LNCAP (cell line): ENCODE results near the gene RAB14.

ENCODE experiments used
- CTCF ChIP-seq: fragments of 450-650 bp; IDR thresholded peaks from 2 replicates; pipeline ENCODE4 v1.5.1; 2017; ENCODE audit warnings: mild to moderate bottlenecking

Gene RAB14

GRCh38 chr9:121141706-121142105 lies 60.0 kb downstream of the RAB14 start:
- no peak for TF ChIP-seq CTCF

DNA sequence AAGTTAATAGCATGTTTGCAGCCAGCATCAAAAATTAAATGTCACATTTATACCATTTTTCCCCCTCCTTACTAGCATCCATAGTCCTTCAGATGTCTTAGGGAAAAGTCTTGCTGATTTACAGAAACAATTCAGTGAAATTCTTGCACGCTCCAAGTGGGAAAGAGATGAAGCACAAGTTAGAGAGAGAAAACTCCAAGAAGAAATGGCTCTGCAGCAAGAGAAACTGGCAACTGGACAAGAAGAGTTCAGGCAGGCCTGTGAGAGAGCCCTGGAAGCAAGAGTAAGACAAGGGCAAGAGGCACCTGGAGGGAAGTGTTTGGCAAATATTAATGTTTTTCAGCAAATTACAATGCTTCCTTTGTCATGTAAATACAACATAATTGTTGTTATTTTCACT lies 60.4 kb downstream of the RAB14 start:
- no peak for TF ChIP-seq CTCF

DNA sequence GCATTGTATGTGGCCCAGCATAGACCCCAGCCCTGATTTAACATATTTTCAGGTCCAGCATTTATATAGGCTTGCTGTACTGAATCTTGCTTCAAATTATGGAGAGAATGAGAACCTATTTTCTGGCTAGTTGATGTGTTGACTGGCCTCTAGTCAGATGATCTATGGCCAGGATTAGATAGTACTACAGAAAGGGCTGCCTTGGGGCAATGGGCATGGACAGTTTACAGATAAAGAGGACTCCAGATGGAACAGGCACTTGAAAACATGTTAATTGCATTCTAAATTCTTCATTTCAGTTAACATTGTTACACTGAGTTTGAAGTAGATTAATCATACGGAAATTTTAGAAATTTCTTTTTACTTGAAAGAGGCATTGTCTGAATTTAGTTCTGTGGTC lies 61.5 kb downstream of the RAB14 start:
- no peak for TF ChIP-seq CTCF

GRCh38 chr9:121138973-121139372 lies 62.7 kb downstream of the RAB14 start:
- TF ChIP-seq CTCF: no peak

DNA sequence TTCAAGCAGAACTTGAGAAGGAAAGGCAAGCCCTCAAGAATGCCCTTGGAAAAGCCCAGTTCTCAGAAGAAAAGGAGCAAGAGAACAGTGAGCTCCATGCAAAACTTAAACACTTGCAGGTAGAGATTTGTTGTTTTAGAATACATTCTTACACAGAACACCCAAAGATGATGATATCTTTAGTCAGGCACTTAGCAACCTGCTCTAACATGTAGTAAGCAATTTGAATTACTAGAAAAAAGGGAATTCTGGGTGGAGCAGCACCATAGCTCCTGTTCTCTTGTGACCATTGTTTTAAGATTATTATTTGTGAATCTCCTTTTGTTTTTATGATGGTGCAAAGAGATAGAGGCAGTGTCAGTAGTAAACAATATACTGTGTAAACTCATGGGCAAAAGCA lies 63.1 kb downstream of the RAB14 start:
- TF ChIP-seq CTCF: no peak

DNA sequence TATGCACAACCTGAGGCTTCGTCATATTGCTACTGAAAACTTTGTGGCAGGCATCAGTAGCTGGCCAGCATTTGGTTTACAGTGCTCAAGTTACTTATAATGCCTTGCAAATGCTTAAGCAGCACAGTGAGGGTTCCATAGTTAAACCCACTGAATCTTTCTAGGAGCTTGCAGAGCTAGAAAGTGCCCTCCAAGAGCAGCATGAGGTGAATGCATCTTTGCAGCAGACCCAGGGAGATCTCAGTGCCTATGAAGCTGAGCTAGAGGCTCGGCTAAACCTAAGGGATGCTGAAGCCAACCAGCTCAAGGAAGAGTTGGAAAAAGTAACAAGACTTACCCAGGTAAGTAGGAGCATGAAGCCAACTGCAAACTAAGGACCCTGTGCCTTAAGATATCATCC lies 66.0 kb downstream of the RAB14 start:
- no peak for TF ChIP-seq CTCF

DNA sequence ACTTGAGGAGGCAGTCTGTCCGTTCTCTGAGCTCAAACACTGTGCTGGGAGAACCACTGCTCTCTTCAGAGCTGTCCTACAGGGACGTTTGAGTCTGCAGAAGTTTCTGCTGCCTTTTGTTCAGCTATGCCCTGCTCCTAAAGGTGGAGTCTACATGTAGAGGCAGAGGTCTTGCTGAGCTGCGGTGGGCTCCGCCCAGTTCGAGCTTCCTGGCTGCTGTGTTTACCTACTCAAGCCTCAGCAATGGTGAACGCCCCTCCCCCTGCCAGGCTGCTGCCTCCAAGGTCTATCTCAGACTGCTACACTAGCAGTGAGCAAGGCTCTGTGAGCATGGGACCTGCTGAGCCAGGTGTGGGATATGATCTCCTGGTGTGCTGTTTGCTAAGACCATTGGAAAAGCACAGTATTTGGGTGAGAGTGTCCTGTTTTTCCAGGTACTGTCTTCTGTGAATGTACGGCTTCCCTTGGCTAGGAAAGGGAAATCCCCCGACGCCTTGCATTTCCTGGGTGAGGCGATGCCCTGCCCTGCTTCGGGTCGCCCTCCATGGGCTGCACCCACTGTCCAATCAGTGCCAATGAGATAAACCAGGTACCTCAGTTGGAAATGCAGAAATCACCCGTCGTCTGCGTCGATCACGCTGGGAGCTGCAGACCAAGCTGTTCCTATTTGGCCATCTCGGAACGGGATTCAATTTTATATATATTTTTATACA lies 68.4 kb downstream of the RAB14 start:
- no peak for TF ChIP-seq CTCF
